Skin of body (tissue), 2 donors: ENCODE data around the gene IFI27L1. TPM values are rescaled to one million over a fixed set of nuclear protein-coding genes. Genes with fewer than 3 reads are reported as not detected.
"Not testable (repeated sequence)": the region's sequence is repeated elsewhere in the genome, so short reads cannot be mapped to it uniquely, and the experiment has no call there.

Experiments used
- DNase-seq: peaks from one replicate; lab custom pipeline; 2025; lab: John Stamatoyannopoulos, UW
- total RNA-seq: library from RNA; depleted of rRNA; stranded (reverse); fragments of >200 nt; gene quantifications from one replicate; pipeline ENCODE4 v1.2.3, GENCODE V29; 2014

IFI27L1 gene
- total RNA-seq, 1 donor from 2014 or later: 10.4 TPM

- no peak for DNase-seq
Measured at GRCh38 chr14:94048691-94049624, 32.2 kb upstream of the IFI27L1 start.

- DNase-seq: no peak
Measured at GRCh38 chr14:94049625-94050023, 31.5 kb upstream of the IFI27L1 start.

GRCh38 chr14:94050231-94050880 is 30.8 kb upstream of the IFI27L1 start:
- no peak for DNase-seq

- DNase-seq: no peak
Measured at GRCh38 chr14:94051115-94051514, 30.0 kb upstream of the IFI27L1 start.

- no peak for DNase-seq
Measured at GRCh38 chr14:94051779-94052178, 29.3 kb upstream of the IFI27L1 start.

- DNase-seq: no peak
Measured at GRCh38 chr14:94052199-94052598, 28.9 kb upstream of the IFI27L1 start.

- no peak for DNase-seq
Measured at GRCh38 chr14:94052662-94053061, 28.4 kb upstream of the IFI27L1 start.

GRCh38 chr14:94054401-94054800 is 26.7 kb upstream of the IFI27L1 start:
- DNase-seq: no peak

- DNase-seq: no peak
Measured at GRCh38 chr14:94054936-94055335, 26.2 kb upstream of the IFI27L1 start.

GRCh38 chr14:94056579-94057308 is 24.4 kb upstream of the IFI27L1 start:
- no peak for DNase-seq

GRCh38 chr14:94058128-94058673 is 22.9 kb upstream of the IFI27L1 start:
- no peak for DNase-seq

GRCh38 chr14:94058674-94059138 is 22.4 kb upstream of the IFI27L1 start:
- DNase-seq: no peak

- DNase-seq: no peak
Measured at GRCh38 chr14:94059998-94060397, 21.1 kb upstream of the IFI27L1 start.

- no peak for DNase-seq
Measured at GRCh38 chr14:94062344-94062940, 18.7 kb upstream of the IFI27L1 start.

- DNase-seq: no peak
Measured at GRCh38 chr14:94066089-94066676, 14.9 kb upstream of the IFI27L1 start.

- DNase-seq: not testable (repeated sequence)
Measured at GRCh38 chr14:94072076-94072475, 9.0 kb upstream of the IFI27L1 start.

- DNase-seq: no peak
Measured at GRCh38 chr14:94074534-94074933, 6.6 kb upstream of the IFI27L1 start.

- DNase-seq: no peak
Measured at GRCh38 chr14:94075008-94075407, 6.1 kb upstream of the IFI27L1 start.

- no peak for DNase-seq
Measured at GRCh38 chr14:94077111-94077821, 3.8 kb upstream of the IFI27L1 start.

GRCh38 chr14:94077823-94078222 is 3.3 kb upstream of the IFI27L1 start:
- DNase-seq: no peak
